ENCODE data around the gene DYNC1I2. TPM values are rescaled to one million over a fixed set of nuclear protein-coding genes. Genes with fewer than 3 reads are reported as not detected.

DYNC1I2 gene
- total and polyA plus RNA-seq, 10 donors, result 37.8 to 86.0 (median 67.3) TPM

DNA sequence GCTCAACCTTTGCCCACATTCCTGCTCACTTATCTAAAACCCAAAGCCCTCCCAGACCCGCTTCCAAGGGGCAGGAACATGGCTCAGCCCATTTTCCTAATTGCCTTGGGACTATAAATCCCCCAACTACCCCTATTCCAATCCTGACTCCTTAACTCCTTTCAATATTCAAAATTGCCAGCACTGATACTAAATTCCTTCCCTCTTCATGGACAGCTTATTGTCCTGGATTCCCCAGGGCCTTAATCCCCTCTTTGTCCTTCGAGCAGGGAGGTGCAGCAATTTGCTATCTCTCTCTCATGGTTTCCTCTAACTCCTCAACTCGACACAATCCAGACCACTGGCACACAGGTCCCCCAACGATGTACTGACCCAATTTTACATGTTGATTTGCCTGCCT lies 107.6 kb downstream of the DYNC1I2 start:
- no peaks in the 10 kb centered on the region for H3K27me3 ChIP-seq (replicated peaks in 1 of 7)
- peaks cover 0 to 10% (median 0%) of the 10 kb centered on the region in 6 donors for H3K4me1 ChIP-seq
- TF ChIP-seq POLR2AphosphoS5 (IDR thresholded peaks at IDR 0.05), result no peak
- TF ChIP-seq POLR2A (IDR thresholded peaks at IDR 0.05), result no peak
- TF ChIP-seq, protein P1, sequence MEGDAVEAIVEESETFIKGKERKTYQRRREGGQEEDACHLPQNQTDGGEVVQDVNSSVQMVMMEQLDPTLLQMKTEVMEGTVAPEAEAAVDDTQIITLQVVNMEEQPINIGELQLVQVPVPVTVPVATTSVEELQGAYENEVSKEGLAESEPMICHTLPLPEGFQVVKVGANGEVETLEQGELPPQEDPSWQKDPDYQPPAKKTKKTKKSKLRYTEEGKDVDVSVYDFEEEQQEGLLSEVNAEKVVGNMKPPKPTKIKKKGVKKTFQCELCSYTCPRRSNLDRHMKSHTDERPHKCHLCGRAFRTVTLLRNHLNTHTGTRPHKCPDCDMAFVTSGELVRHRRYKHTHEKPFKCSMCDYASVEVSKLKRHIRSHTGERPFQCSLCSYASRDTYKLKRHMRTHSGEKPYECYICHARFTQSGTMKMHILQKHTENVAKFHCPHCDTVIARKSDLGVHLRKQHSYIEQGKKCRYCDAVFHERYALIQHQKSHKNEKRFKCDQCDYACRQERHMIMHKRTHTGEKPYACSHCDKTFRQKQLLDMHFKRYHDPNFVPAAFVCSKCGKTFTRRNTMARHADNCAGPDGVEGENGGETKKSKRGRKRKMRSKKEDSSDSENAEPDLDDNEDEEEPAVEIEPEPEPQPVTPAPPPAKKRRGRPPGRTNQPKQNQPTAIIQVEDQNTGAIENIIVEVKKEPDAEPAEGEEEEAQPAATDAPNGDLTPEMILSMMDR (IDR thresholded peaks at IDR 0.05 in 8 of 11, conservative IDR thresholded peaks at IDR 0.05 in 3 of 11), result no peak
- intact Hi-C loops (cut with DNase I; ENCODE audit: low total_unique reads), result no loop called here
- no peak overlapping the region for H3K4me3 ChIP-seq
- H3K27ac ChIP-seq, result no peak overlapping the region
- H3K9me3 ChIP-seq, result no peaks in the 10 kb centered on the region
- no peak for DNase-seq
- WGBS, 5 donors, result 56 to 64% (median 59%) methylated on average over 4 of the region's 4 CpGs
- H3K36me3 ChIP-seq, result peaks cover 0 to 57% (median 26%) of the 10 kb centered on the region in 6 donors

Other genes starting within 250 kb of the DYNC1I2 start
- gene CYBRD1, start 165.0 kb upstream of the DYNC1I2 start, total RNA-seq, result 10 to 100 TPM; 18.8 to 61.7 (median 46.9) TPM
- gene CYBRD1, start 165.0 kb upstream of the DYNC1I2 start, polyA plus RNA-seq, result 10 to 100 TPM in 1 of 3 donors, 1 to 10 TPM in 2; 8.2 to 21.3 (median 9.4) TPM
- 10 to 100 TPM; 15.1 to 25.9 (median 20.9) TPM for gene SLC25A12, start 206.8 kb downstream of the DYNC1I2 start, total RNA-seq
- 10 to 100 TPM in 1 of 3 donors, 1 to 10 TPM in 2; 9.8 to 11.0 (median 9.8) TPM for gene SLC25A12, start 206.8 kb downstream of the DYNC1I2 start, polyA plus RNA-seq
- gene HAT1, start 235.0 kb downstream of the DYNC1I2 start, total RNA-seq, result 10 to 100 TPM; 29.6 to 41.9 (median 35.1) TPM
- gene HAT1, start 235.0 kb downstream of the DYNC1I2 start, polyA plus RNA-seq, result 10 to 100 TPM; 22.1 to 36.1 (median 30.1) TPM